ENCODE measurements around the gene NAA10.

NAA10 gene

DNA sequence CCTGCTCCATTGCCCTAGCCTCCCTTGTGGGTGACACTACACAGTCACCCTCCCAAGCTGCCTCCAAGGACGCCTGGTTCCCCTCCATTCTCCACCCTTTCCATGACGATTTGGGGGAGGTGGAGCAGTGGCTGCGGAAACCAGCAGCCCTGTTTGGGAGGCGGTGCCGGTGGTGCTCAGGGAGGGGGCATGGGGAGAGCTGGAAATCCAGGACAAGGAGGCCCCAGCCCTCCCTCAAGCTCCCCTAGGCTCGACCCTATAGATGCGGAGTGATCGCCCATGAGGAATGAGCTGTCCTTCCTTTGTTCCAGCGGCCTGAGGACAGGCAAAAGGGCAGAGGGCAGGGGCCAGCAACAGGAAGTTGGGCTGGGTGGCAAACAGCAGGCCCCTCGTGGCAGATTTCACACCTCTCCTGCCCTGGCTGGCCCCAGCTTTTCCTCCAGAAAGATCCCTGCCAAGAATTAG, 13.2 kb upstream of the NAA10 start:
- no peak for DNase-seq

DNA sequence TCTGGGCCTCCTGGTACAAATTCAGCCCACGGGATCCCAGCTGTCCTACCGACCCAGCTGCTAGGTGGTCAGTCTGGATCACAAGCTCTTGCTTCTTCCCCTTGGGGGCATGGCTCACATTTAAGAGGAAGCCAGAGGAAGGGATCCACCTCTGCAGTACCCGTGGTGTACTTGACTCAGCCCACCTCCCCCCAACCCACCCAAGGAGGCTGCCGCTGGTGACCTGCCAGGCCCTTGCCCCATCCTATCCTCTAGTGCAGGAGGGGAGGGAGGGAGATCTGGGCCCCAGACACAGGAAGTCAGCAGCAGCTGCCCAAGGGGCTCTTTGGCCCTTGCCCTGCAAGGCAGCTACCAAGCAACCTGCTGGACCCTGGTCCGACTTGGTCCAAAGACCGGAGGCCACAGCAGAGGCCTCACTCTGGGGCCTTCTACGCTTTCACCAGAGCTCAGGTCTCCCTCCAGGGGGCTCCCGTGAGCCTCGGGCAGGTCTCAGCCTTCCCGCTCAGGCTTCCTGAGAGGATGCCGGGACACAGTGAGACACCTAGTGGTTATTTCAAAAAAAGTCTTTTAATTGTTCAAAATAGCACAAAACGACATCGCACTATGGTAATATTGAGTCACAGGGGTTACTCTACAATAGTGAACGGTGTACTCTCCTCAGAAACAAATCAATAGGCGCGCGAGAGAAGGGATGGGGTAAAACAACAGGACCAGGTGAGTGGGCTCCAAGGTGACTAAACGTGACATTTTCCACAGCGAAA, 12.4 kb upstream of the NAA10 start:
- peak; percentile 52 to 56 (median 54) for DNase-seq

DNA sequence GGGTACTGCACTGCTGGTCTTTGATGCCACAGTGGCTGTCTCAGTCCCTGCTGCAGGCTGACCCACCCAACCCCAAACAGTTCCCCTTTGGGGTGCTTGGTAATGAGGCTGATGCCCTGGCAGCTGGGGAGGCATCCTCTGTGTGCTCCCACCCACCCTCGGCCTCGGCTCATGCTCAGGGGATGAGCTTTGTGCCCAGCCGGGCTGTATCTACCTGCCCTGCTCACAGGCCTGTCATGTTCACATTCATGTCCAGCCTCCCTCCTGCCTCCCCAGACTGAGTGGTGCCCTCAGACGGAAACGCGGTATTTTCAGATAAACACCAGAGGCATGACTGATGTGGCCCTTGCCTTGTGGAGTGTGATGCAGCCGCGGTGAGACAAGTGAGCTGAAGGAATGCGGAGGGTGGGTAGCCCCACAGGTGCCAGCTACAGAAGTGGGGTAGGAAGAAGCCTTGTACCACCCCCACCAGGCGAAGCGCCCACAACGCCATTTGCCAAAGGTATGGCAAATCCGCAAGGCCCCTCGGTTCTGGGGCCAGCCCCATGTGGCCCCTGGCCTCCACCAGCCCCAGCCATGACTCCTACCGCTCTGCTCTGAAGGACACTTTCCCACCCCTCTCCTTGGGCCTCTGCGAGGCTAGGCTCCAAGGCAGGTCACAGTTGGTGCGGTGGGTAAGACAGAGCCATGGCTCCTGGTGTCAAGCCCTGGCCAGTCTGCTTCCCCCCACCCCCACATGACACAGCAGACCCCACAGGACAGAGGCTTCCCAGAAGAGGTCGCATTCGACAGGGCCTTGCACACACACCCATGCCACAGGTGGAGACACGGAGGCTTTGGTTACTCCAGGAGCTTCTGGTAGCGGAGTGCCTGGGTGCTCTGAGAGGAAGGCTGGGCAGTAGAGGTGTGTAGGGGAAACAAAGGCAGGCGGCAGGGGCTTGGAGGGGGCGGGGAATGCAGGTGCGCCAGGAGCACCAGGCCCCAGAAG, 11.4 kb upstream of the NAA10 start:
- no peak for DNase-seq

DNA sequence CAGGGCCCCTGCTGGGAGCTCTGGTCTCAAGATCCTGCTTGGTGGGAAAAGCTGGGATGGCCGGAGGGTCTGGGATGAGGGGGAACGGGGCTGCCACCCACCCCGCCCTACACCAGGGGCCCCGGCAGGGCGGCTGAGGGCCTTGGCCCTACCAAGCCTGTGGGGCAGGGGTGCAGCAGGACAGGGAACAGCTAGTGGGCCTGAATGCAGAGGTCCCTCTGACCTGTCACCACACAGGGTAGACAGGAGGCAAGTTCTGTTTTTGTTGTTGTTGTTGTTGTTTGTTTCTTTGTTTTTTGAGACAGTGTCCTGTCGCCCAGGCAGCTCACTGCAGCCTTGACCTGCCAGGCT, 9.9 kb upstream of the NAA10 start:
- DNase-seq, result no peak

DNA sequence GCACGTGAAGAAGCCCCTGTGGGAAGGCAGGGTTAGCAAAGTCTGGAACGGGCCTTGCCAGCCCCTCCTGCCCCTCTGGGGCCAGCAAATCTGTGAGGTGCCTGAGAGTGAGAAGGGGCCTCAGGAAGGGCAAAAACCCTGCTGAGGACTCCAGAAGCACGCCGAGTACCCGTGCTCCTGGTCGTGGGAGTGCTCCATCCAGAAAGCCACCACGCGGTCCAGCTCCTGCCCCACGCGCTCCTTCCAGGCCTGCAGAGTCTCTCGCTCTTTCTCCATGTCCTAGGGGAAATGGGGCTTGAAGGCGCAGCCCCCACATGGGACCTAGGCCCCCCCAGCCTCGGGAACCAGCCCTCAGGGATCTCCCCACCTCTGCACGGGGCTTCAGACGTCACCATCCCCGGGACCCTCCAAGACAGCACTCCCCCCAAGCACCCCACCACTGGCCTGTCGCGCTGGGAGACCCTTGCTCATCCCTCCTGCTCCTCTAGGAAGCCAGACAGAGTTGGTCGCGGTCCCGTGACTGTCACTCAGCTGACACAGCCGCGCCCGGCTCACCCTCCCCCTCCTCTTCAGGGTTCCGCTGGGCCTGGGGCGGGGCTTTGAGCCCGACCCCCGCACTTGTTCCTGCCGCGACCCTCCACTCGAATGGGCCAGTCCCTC, 9.4 kb upstream of the NAA10 start, which contains the start of gene RENBP:
TSS of gene RENBP (minus strand) at position 504 of the 660 bp plus-strand sequence. CDS start at position 471, 33 bp downstream.
- DNase-seq, result peak in 2 of 4 experiments; percentile 26 to 27

DNA sequence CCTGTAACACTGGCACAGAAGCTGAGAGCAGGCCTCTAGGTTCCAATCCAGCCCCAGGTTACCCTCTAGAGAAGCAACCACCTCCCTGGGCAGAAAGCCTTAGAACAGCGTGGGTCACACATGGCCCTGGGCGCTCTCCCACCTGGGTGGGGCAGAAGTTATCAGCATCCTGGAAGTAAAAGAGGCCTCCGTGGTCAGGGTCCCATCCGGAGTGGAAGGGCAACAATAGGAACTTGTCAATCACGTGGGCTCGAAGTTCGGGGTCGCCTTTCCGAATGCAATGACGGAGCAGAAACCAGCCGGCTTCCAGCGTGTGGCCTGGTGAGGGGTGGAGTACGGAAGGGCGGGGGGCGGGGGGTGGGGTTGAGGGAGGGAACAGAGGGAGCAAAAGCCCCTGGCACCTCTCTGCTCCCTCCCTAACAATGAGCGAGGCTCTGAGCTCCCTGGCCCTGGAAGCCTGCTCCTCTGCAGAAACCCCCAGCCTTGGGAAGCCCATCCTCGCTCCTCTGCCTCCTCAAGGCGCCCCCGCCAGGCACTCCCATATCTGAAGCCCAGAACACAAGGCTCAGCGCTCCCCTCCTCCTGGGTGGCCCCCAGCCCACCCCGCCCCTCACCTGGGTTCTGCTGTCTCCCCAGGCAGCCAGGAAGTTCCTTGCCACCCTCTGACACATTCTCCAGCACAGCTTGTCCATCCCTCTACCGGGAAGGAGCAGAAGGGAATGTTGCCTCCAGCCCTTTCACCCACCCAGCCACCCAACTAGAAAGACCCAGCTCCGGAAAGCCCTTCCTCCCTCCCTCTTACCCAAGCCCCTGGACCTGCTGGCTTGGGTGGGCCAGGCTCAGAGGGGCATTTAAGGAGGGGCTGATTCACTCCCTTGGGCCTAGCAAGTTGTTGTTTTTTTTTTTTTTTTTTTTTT, 6.8 kb upstream of the NAA10 start:
- DNase-seq, result no peak

DNA sequence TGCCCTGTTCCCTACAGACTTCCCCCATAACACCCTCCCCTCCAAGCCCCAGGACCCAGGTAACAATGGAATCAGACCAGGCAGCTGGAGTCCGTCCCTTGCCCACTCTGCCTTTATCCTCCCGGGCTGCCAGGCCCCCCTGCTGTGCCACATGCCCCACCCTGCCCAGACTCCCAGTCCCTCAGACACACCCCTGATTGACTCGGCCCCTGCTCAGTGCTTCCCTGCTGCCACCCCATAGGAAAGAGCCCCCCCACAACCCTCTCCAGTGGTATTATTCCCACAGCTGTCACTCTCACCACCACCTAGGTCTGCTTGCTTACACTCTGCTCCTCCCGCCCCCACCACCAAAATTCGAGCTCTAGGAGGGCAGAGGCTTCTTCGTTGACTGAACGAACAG, 4.7 kb upstream of the NAA10 start:
- DNase-seq, result no peak

DNA sequence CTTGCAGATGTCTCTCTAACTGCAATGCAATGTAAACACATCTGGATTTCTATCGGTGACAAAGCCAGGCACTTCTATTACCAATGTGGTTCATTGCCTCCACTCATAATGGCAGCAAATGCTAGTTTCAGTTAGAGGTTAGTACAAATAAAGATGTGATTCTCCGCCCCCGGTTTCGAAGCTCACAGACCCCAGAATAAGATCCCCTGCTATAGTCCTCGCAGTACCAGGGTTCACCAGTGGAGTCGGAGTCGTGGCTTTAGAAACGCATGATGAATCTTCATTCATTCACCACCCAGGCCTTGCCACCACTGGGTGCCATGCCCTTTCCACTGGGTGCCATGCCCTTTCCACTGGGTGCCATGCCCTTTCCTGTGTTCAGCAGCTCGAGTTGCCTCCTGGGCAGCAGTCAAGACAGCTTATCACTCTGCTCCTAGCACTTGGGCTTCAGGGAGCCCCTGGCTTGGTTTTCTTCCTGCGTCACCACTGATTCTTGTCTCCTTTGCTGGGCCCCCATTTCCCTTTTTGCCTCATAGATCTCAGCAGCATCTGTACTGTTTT, 3.5 kb upstream of the NAA10 start:
- DNase-seq, result no peak

DNA sequence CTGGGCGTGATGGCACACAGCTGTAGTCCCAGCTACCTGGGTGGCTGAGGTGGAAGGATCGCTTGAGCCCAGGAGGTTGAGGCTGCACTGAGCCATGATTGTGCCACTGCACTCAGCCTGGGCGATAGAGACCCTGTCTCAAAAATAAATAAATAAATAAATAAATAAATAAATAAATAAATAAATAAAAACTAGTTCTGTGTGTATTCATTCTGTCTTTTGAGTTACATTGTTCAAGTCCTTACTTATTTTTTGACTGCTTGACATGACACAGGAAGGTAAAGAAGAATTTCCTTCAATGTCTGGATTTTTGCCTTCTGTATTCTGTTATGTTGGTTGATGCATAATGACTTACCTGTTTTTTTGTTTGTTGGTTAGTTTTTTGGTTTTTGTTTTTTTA, 2.2 kb upstream of the NAA10 start:
- no peak for DNase-seq

DNA sequence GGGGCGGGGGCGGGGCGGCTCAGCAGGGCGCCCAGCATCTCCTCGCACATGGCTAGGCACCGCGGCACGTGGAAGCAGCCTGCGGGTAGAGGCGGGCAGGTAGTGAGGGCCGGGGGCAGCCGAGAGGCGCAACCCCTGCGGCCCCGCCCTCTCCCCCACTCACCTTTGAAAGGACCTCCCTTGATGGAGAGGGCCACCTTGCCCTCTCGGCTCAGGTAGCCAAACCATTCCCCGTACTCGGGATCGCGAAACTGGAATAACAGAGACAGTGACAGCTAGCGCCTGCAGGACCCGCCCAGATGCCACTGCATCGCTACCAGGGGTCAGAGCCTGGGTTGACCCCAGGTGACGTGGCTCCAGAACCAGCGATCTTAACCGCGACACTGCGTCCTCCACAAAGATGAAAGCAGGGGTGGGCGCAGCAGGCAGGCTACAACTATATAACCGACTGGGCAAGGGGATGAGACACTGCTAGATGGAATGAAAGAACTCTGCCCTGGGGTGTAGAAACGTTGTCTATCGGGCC, 552 bp upstream of the NAA10 start:
- DNase-seq, result no peak

DNA sequence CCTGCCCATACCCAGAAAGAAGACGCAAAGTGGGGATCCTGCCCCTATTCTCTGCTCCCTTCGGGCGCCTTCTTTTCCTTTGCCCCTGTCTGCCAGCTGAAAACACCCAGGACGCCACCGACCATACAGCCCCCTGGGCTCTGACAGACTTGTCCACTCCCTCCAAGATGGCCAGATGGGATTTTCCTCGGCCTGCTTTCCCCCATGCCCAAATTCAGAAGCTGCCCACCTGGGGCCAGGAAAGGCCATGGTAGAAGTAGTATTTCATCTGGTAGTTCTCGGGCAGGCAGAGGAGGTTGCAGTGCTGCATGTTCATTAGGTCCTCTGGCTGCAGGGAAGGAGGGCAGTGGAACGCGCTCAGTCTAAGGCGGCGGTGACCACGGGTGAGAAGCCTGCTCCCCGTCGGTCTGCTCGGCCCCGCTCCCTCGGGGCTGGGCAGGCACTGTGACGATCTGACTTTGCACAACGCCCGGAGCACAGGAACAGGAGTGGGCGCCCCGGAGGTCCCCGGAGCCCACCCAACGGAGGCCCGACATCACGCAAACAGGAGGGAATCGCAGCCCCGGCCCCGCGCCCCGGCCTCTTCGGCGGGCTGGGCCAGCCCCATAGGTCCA, 582 bp downstream of the NAA10 start:
- DNase-seq, result no peak

DNA sequence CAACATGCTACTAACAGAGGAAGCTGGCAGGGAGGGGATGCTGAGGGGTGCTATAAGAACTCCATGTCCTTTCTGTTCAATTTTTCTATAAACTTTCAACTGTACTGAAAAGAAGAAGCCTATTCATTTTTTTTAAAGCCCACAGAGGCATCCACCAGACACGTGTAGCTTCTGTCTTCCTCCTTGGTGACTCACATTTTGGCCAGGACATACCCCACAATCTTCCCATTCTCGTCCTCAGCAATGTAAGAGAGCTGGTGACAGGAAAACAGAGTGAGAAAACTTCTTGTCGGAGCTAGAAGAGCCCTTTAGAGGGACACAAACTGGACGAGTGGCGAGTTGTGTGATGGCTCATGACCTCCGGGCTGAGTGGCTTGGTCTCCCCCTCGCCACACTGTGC, 1.1 kb downstream of the NAA10 start:
- no peak for DNase-seq

DNA sequence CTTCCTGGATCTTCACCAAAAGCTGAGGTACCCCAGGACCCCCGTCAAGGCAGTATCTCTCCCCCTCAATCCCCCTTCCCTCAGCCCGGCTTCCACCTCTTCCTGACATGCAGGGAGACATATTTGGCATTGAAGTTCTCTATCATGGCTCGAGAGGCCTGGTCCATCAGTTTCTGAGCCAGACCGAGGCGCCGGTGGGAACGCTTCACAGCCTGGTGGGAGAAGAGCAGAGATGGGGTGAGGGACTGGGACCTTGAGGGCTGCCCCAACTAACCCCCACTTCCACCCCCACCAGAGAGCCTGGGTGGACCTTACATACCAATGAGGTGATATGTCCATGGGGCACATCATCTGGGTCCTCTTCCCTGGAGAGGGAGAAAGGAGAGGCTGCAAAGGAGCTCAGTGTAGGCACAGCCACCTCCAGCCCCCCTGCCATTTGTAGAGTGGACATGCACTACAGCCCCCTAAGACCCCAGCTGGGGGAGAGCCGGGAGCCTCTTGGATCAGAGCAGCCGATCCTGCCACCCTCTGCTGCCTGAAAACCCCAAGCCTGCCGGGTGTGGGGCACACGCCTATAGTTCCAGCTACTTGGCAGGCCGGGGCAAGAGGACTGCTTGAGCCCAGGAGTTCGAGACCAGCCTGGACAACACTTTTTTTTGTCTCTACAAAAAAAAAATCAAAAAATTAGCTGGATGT, 2.5 kb downstream of the NAA10 start:
- DNase-seq, result no peak

DNA sequence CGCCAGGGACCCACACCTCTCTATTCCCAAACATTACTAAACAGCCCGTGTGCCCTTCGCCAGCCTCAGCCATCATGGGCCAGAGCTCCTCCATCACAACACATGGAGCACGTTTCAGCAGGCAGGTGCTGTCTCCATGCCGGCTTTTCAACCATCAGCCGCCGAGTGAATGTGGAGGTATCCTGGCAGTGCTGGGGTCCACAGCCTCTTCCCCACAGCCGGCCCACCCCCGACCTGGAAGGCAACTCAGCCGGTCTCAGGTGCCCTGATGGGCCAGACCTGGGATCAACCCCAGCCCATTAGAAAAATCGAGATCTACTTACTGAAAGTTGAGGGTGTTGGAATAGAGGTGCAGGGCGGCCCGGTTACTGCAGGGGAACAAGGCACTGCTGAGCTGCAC, 3.1 kb downstream of the NAA10 start:
- no peak for DNase-seq

DNA sequence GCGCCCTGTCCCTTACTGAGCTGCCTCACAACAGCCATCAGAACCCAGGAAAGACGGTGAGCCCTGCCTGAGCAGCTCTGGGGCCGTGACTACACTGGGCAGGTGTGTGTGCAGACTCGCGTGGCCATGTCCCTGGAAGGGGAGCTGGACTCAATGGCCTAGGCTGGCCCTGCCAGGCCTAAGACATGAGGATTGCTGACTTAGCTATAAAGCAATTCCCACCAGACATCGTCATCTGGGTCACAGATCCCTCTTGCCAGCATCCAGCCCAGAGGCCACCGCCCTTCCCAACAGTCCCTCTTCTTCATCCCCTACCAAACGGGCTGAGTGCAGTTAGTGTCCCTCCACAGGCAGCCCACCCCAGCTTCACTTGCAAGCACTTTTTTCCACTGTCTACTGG, 3.7 kb downstream of the NAA10 start:
- DNase-seq, result no peak

DNA sequence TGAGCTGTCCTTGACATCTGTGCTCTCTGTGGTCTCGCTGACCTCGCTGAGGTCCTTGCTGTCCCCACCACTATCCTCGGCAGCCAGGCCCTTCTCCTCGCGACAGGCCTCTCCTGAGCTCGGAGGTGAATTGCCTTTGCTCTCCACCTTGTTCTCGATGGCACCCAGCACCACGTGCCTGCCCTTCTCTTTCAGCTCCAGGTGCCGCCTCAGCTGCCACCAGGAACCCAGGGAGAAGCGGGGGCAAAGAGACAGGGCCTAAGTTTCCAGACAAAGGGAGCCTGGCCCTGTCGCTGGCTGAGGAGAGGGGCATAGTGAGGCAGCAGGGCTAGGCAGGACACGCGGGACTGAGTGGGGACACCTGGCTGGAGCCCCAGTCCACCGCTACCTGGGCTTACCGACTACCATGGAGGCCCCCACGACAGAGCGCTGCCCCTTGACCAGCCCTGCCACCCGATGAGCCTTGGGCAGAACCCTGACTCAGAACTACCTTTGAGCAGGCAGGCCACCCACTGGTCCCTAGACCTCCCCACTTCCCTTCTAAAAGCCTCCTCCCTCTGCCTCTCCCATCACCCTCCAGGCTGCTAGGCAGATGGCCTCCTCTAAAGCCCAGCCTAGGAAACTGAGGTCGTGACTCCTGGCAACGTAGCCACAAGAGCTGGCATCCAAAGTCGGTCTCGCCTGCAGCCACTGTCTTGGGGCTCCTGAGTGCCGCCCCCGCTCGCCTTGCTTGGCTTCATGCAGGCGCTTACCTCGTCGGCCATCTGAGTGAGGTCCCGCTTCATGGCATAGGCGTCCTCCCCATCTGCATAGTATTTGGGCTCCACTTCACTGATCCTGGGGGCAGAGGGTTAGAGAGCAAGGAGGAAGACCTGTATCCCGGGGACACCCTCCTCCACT, 4.6 kb downstream of the NAA10 start:
- DNase-seq, result no peak

DNA sequence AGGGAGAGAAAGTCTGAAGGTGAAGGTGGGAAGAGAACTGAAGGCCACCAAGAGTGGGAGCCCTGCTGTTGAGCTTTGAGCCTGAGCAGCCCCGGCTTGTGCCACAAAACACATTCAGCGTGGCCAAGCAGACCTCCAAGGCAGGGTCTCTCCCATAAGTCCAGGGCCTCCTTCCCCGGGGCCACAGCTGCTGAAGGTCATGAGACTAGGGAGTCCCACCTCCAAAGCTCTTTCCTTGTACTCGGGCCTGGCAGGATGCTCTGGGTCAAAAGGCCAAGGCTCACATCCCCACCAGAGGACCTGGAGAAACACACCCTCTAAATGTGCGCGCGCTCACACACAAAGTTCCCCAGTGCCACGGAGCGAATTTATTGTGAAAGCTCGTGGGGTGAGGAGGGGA, 5.3 kb downstream of the NAA10 start:
- DNase-seq, result no peak

DNA sequence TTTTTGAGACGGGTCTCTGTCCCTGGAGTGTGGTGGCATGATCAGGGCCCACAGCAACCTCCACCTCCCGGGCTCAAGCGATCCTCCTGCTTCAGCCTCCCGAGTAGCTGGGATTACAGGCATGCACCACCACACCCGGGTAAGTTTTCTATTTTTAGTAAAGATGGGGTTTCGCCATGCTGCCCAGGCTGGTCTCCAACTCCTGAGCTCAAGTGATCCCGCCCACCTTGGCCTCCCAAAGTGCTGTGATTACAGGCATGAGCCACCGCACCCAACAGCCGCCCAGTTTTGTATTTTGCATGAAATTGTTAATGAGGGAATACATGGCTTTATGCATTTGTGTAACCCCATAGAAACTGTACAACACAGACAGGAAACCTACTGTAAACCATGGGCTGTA, 6.0 kb downstream of the NAA10 start:
- DNase-seq, result no peak
